Smooth muscle cell (in vitro differentiated cells): ENCODE data around the gene CRY2. TPM values are rescaled to one million over a fixed set of nuclear protein-coding genes. Genes with fewer than 3 reads are reported as not detected.

Experiments used
- DNase-seq: peaks from one replicate; lab custom pipeline; 2025; ENCODE audit not compliant: unreplicated experiment; lab: John Stamatoyannopoulos, UW
- H2AFZ ChIP-seq: fragments of 200-600 bp; sonication (generic); 2 replicates; pipeline ENCODE4 v1.6.0; 2016; ENCODE audit warnings: antibody characterized with exemption, low read depth, mild to moderate bottlenecking
- H3F3A ChIP-seq: fragments of 200-600 bp; sonication (generic); 2 replicates; pipeline ENCODE4 v1.6.0; 2017; ENCODE audit warnings: antibody characterized with exemption, low read depth
- H3K27ac ChIP-seq: fragments of 200-600 bp; sonication (generic); 2 replicates; pipeline ENCODE4 v1.5.1; 2016; ENCODE audit warnings: low read depth, mild to moderate bottlenecking
- H3K27me3 ChIP-seq: fragments of 200-600 bp; sonication (generic); 2 replicates; pipeline ENCODE4 v1.6.1; 2016; ENCODE audit warnings: low read depth, mild to moderate bottlenecking
- H3K36me3 ChIP-seq: fragments of 200-600 bp; sonication (generic); 2 replicates; pipeline ENCODE4 v1.5.1; 2016; ENCODE audit warnings: low read depth
- H3K4me1 ChIP-seq: fragments of 200-600 bp; sonication (generic); 2 replicates; pipeline ENCODE4 v1.5.1; 2016; ENCODE audit warnings: low read depth
- H3K4me2 ChIP-seq: fragments of 200-600 bp; sonication (generic); 2 replicates; pipeline ENCODE4 v1.6.0; 2016; ENCODE audit warnings: mild to moderate bottlenecking
- H3K4me3 ChIP-seq: fragments of 200-600 bp; sonication (generic); 2 replicates; pipeline ENCODE4 v1.5.1; 2016; ENCODE audit warnings: mild to moderate bottlenecking
- H3K79me2 ChIP-seq: fragments of 200-600 bp; sonication (generic); 2 replicates; pipeline ENCODE4 v1.6.0; 2016; ENCODE audit warnings: low read depth, mild to moderate bottlenecking
- H3K9ac ChIP-seq: fragments of 200-600 bp; sonication (generic); 2 replicates; pipeline ENCODE4 v1.6.0; 2016; ENCODE audit warnings: low read depth
- H3K9me3 ChIP-seq: fragments of 200-600 bp; sonication (generic); replicated peaks from 2 replicates; pipeline ENCODE4 v1.5.1; 2016; ENCODE audit warnings: low read depth
- H4K20me1 ChIP-seq: fragments of 200-600 bp; sonication (generic); 2 replicates; pipeline ENCODE4 v1.6.0; 2016; ENCODE audit warnings: low read depth
- WGBS: methylation state at CpG from one replicate; pipeline ENCODE4 v1.1.7; 2016; ENCODE audit warnings: low lambda C conversion rate; 5-methylcytosine and 5-hydroxymethylcytosine counted together
- polyA plus RNA-seq: library from polyadenylated mRNA; unstranded; fragments of >200 nt; fragmentation: Nextera tagmentation; extraction: Ambion mirVana; gene quantifications from 2 replicates; pipeline ENCODE4 v1.2.1, GENCODE V29; 2016
- total RNA-seq: library from RNA; depleted of rRNA; stranded (reverse); fragments of >200 nt; gene quantifications from 2 replicates; pipeline ENCODE4 v1.2.3, GENCODE V29; 2014
- TF ChIP-seq, protein P1 (sequence below): fragments of 200-600 bp; sonication (generic); IDR thresholded peaks from 2 replicates; pipeline ENCODE4 v1.5.1; 2017; ENCODE audit warnings: borderline replicate concordance, mild to moderate bottlenecking, antibody characterized with exemption; ENCODE audit not compliant: insufficient read depth, poor library complexity, severe bottlenecking

The CRY2 gene
- total RNA-seq (26.1 and 27.7 TPM in 2 replicates), polyA plus RNA-seq (23.3 and 30.3 TPM in 2 replicates)

DNA sequence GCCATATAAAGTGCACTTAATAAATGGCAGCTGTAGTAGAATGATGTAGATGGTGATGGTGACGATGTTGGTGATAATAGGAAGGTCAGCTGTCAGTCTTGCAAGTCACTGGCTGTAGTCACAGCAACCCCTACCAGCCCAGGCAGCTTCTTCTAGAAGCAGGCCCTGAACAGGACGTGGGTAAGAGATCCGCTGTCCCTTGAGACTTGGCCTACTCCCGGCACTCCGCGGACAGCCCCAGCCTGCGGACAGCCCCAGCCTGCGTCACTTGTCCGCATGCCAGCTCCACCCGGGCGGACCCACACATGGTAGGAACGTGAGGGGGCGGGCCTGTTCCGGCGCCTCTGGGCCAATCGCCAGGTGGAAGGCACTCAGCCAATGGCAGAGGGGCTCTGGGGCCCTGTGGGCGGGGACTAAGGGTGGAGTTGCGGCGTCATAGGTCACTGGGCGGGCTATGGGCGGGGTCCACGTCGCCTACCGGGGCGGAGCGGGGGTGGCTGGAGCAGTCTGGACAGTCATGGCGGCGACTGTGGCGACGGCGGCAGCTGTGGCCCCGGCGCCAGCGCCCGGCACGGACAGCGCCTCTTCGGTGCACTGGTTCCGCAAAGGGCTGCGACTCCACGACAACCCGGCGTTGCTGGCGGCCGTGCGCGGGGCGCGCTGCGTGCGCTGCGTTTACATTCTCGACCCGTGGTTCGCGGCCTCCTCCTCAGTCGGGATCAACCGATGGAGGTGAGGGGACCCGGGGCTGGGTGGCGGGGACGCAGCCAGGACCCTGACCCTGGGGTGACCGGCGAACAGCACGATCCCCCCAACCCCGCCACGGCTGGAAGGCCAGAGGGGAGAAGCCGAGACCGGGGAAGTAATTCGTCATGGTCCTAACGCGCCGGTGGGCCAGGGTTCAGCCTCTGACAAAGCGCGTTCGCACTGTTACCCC lies at the start of gene CRY2:
Gene CRY2, plus strand, starts transcription at position 502 of the 937 bp plus-strand sequence. Its CDS starts 16 bp downstream, at position 518.
- under 1% methylated on average over 46 of the region's 75 CpGs for WGBS
- Histone ChIP-seq H3K36me3 (no peaks in the 10 kb centered on the region), H3F3A (no peaks in the 10 kb centered on the region), H3K9me3 (no peaks in the 10 kb centered on the region), H3K4me1 (peaks cover 12% of the 10 kb centered on the region), H2AFZ (peak within 1 kb of the TSS; percentile 59), H3K79me2 (peaks cover 41% of the 10 kb centered on the region), H3K27me3 (no peaks in the 10 kb centered on the region), H4K20me1 (peaks cover 43% of the 10 kb centered on the region), H3K27ac (peak within 1 kb of the TSS; percentile 97), H3K9ac (peak within 1 kb of the TSS; percentile 99), H3K4me2 (peak within 1 kb of the TSS; percentile 88), H3K4me3 (peak within 1 kb of the TSS; percentile 87)
- peak; percentile 99 for DNase-seq
- TF ChIP-seq, protein P1, sequence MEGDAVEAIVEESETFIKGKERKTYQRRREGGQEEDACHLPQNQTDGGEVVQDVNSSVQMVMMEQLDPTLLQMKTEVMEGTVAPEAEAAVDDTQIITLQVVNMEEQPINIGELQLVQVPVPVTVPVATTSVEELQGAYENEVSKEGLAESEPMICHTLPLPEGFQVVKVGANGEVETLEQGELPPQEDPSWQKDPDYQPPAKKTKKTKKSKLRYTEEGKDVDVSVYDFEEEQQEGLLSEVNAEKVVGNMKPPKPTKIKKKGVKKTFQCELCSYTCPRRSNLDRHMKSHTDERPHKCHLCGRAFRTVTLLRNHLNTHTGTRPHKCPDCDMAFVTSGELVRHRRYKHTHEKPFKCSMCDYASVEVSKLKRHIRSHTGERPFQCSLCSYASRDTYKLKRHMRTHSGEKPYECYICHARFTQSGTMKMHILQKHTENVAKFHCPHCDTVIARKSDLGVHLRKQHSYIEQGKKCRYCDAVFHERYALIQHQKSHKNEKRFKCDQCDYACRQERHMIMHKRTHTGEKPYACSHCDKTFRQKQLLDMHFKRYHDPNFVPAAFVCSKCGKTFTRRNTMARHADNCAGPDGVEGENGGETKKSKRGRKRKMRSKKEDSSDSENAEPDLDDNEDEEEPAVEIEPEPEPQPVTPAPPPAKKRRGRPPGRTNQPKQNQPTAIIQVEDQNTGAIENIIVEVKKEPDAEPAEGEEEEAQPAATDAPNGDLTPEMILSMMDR, result no peak

DNA sequence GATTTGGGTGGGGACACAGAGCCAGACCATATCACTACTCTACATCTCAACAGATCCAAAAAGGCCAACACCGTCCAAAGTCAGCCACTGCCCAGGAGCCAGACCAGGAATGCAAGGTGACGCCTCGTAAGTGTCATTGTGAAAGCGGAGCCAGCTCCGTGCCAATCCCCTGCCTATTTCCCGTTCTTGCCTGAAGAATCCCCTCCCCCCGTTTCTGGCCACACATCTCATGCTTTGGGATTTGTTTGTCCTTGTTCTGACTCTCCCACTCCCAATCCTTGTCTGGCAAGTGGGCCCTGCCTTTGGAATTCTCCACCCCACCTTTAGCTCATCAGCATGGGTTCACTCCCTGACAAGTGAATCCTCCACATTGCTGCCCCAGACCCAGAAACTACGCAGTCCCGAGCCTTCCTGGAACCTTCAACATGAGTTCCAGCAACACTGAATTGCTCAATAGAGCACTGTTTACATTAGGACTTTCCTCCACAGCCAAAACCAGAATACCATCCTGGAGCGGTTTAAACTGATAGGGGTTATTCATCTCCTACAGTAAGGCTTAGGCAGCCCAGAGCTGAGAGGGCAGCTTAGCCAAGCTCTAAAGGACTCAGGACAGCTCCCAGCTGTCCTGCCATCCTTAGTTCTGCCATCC lies 48.4 kb upstream of the CRY2 start:
- H3K27me3 ChIP-seq, result no peaks in the 10 kb centered on the region
- no peak overlapping the region for H3K27ac ChIP-seq
- H3K4me3 ChIP-seq, result no peak overlapping the region
- H3K79me2 ChIP-seq, result no peaks in the 10 kb centered on the region
- no peaks in the 10 kb centered on the region for H4K20me1 ChIP-seq
- DNase-seq, result no peak
- TF ChIP-seq, protein P1, result no peak
- no peak overlapping the region for H2AFZ ChIP-seq
- H3K36me3 ChIP-seq, result no peaks in the 10 kb centered on the region
- H3K4me1 ChIP-seq, result no peaks in the 10 kb centered on the region
- H3K4me2 ChIP-seq, result no peak overlapping the region
- no peaks in the 10 kb centered on the region for H3F3A ChIP-seq
- no peak overlapping the region for H3K9ac ChIP-seq
- H3K9me3 ChIP-seq, result no peaks in the 10 kb centered on the region
- 78% methylated on average over 10 of the region's 10 CpGs for WGBS

DNA sequence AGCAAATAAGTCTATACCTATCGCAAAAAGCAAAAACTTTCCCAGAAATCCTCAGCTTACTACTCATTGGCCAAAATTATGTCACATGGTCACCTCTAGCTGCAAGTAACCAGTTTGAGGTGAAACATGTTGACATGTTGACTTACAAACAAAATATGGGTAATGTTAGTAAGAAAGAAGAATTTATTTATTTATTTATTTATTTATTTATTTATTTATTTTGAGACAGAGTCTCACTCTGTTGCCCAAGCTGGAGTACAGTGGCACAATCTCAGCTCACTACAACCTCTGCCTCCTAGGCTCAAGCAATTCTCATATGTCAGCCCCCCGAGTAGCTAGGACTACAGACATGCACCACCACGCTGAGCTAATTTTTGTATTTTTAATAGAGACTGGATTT lies 47.7 kb upstream of the CRY2 start:
- Histone ChIP-seq H3K4me2 (no peak overlapping the region), H3F3A (no peaks in the 10 kb centered on the region), H2AFZ (no peak overlapping the region), H3K79me2 (no peaks in the 10 kb centered on the region), H3K27me3 (no peaks in the 10 kb centered on the region), H3K4me3 (no peak overlapping the region), H3K27ac (no peak overlapping the region), H3K9ac (no peak overlapping the region), H4K20me1 (no peaks in the 10 kb centered on the region), H3K4me1 (no peaks in the 10 kb centered on the region), H3K36me3 (no peaks in the 10 kb centered on the region), H3K9me3 (no peaks in the 10 kb centered on the region)
- TF ChIP-seq, protein P1, result no peak
- WGBS, result 99% methylated on average over 3 of the region's 3 CpGs
- no peak for DNase-seq
